Right atrium auricular region (tissue), 2 donors: ENCODE results near the gene SDE2. TPM values are rescaled to one million over a fixed set of nuclear protein-coding genes. Genes with fewer than 3 reads are reported as not detected.

ENCODE experiments used
- DNase-seq: peaks from one replicate; pipeline ENCODE4 v3.0.0-alpha.2; 2019; ENCODE audit warnings: low spot score
- H3K27ac ChIP-seq, 2 donors: fragments of 200-600 bp; sonication (generic); 1 replicate in 1 of 2; 2 replicates in 1 of 2; pipeline ENCODE4 v1.5.1; 2016 to 2019
- H3K27me3 ChIP-seq, 2 donors: fragments of 200-600 bp; sonication (generic); one replicate each; pipeline versions ENCODE4 v1.5.1 to v1.6.0; 2017 to 2019
- H3K36me3 ChIP-seq: fragments of 200-600 bp; sonication (generic); one replicate; pipeline ENCODE4 v1.5.1; 2016
- H3K4me1 ChIP-seq, 2 donors: fragments of 200-600 bp; sonication (generic); one replicate each; pipeline versions ENCODE4 v1.5.1 to v1.6.0; 2017 to 2019
- H3K4me3 ChIP-seq, 2 donors: fragments of 200-600 bp; sonication (generic); 1 replicate in 1 of 2; 2 replicates in 1 of 2; pipeline ENCODE4 v1.5.1; 2017 to 2019; ENCODE audit warnings: mild to moderate bottlenecking in 1 of 2, moderate library complexity in 1 of 2
- H3K9me3 ChIP-seq, 2 donors: fragments of 200-600 bp; sonication (generic); one replicate each; pipeline ENCODE4 v1.5.1; 2019
- total RNA-seq, 2 donors: library from RNA; depleted of rRNA; stranded (reverse); fragments of >200 nt; gene quantifications; one replicate each; pipeline ENCODE4 v1.1.0, GENCODE V29; 2016
- TF ChIP-seq, protein P1 (sequence below), 2 donors: fragments of 200-600 bp; sonication (generic); IDR thresholded peaks; one replicate each; pipeline ENCODE4 v1.5.1; 2019; ENCODE audit warnings: antibody characterized with exemption in 2 of 2

Gene SDE2
- total RNA-seq, 2 donors from 2014 or later: 15.5 to 16.3 TPM

DNA sequence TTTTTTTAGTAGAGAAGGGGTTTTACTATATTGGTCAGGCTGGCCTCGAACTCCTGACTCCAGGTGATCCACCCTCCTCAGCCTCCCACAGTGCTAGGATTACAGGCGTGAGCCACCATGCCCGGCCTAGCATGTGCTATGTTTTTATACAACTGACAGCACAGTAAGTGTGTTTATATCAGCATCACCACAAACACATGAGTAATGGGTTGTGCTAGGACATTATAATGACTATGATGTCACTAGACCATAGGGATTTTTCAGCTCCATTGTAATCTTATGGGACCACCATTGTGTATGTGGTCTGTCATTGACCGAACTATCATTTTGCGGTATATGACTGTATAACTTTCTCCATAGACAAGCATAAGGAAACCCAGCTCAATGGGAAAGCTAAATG is 64.4 kb downstream of the SDE2 start:
- H3K27me3 ChIP-seq: no peaks in the 10 kb centered on the region
- H3K4me3 ChIP-seq: no peak overlapping the region
- H3K9me3 ChIP-seq: no peaks in the 10 kb centered on the region
- H3K27ac ChIP-seq: no peak overlapping the region
- no peaks in the 10 kb centered on the region for H3K36me3 ChIP-seq
- H3K4me1 ChIP-seq: no peaks in the 10 kb centered on the region
- TF ChIP-seq, protein P1, sequence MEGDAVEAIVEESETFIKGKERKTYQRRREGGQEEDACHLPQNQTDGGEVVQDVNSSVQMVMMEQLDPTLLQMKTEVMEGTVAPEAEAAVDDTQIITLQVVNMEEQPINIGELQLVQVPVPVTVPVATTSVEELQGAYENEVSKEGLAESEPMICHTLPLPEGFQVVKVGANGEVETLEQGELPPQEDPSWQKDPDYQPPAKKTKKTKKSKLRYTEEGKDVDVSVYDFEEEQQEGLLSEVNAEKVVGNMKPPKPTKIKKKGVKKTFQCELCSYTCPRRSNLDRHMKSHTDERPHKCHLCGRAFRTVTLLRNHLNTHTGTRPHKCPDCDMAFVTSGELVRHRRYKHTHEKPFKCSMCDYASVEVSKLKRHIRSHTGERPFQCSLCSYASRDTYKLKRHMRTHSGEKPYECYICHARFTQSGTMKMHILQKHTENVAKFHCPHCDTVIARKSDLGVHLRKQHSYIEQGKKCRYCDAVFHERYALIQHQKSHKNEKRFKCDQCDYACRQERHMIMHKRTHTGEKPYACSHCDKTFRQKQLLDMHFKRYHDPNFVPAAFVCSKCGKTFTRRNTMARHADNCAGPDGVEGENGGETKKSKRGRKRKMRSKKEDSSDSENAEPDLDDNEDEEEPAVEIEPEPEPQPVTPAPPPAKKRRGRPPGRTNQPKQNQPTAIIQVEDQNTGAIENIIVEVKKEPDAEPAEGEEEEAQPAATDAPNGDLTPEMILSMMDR (IDR thresholded peaks at IDR 0.05): no peak
- no peak for DNase-seq

DNA sequence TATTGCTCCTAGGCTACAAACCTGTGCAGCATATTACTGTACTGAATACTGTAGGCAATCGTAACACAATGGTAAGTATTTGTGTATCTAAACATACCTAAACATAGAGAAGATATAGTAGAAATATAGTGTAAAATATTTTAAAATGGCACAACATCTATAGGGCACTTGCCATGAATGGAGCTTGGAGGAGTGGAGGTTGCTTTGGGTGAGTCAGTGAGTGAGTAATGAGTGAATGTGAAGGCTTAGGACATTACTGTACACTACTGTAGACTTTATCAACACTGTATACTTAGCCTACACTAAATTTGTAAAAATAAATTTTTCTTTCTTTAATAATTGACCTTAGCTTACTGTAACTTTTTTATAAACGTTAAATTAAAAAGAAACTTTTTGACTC is 66.1 kb downstream of the SDE2 start:
- TF ChIP-seq, protein P1 (IDR thresholded peaks at IDR 0.05): no peak
- DNase-seq: no peak
- H3K4me3 ChIP-seq: no peak overlapping the region

More for the DNA sequence above, 66.1 kb downstream of the SDE2 start:
- Histone ChIP-seq H3K27me3 (no peaks in the 10 kb centered on the region), H3K9me3 (no peaks in the 10 kb centered on the region), H3K27ac (no peak overlapping the region), H3K36me3 (no peaks in the 10 kb centered on the region), H3K4me1 (no peaks in the 10 kb centered on the region)

Other genes with a start within 250 kb of the SDE2 start
- gene SRP9, start 221.5 kb downstream of the SDE2 start, total RNA-seq: 100 to 1,000 TPM; 143 to 216 TPM
- 10 to 100 TPM; 57.7 to 66.0 TPM for gene EPHX1, start 189.2 kb downstream of the SDE2 start, total RNA-seq
- 10 to 100 TPM; 16.0 to 19.0 TPM for gene TMEM63A, start 117.0 kb downstream of the SDE2 start, total RNA-seq
- gene LEFTY1, start 110.2 kb downstream of the SDE2 start, total RNA-seq: under 1 TPM in 1 of 2 donors, not detected in 1; 0.35 TPM
- gene PYCR2, start 75.1 kb downstream of the SDE2 start, total RNA-seq: 10 to 100 TPM; 50.3 to 57.3 TPM
- under 1 TPM; 0.70 to 0.90 TPM for gene LEFTY2, start 58.1 kb downstream of the SDE2 start, total RNA-seq
- 100 to 1,000 TPM; 244 to 279 TPM for gene H3-3A, start 63.4 kb upstream of the SDE2 start, total RNA-seq
- gene ACBD3, start 187.4 kb upstream of the SDE2 start, total RNA-seq: 10 to 100 TPM; 32.9 to 48.8 TPM
- not detected for gene MIXL1, start 224.3 kb upstream of the SDE2 start, total RNA-seq